GM19240 (cell line): ENCODE data around the gene APLF.
A peak's percentile ranks its signal among the peaks of the same experiment; 100 is the strongest.

Experiments
- DNase-seq: peaks from one replicate; pipeline ENCODE4 v3.0.0; 2011; ENCODE audit warnings: low spot score; ENCODE audit not compliant: insufficient read length

APLF gene

GRCh38 chr2:68472796-68473414 lies 5.5 kb downstream of the APLF start:
- DNase-seq, result no peak

GRCh38 chr2:68475110-68475509 lies 7.7 kb downstream of the APLF start:
- DNase-seq, result no peak

GRCh38 chr2:68475576-68475975 lies 8.2 kb downstream of the APLF start:
- DNase-seq, result no peak

- DNase-seq, result no peak
Measured at GRCh38 chr2:68476454-68476853, 9.1 kb downstream of the APLF start.

- DNase-seq, result no peak
Measured at GRCh38 chr2:68478688-68479087, 11.3 kb downstream of the APLF start.

- no peak for DNase-seq
Measured at GRCh38 chr2:68482296-68482820, 15.0 kb downstream of the APLF start.

- no peak for DNase-seq
Measured at GRCh38 chr2:68483011-68483410, 15.6 kb downstream of the APLF start.

- no peak for DNase-seq
Measured at GRCh38 chr2:68487773-68488355, 20.5 kb downstream of the APLF start.

GRCh38 chr2:68488605-68489004 lies 21.2 kb downstream of the APLF start:
- peak; percentile 4 for DNase-seq

- DNase-seq, result no peak
Measured at GRCh38 chr2:68489282-68489681, 21.9 kb downstream of the APLF start.

- DNase-seq, result no peak
Measured at GRCh38 chr2:68491582-68491981, 24.2 kb downstream of the APLF start.

- no peak for DNase-seq
Measured at GRCh38 chr2:68499133-68499532, 31.7 kb downstream of the APLF start.

GRCh38 chr2:68500649-68501048 lies 33.3 kb downstream of the APLF start:
- DNase-seq, result no peak

- DNase-seq, result no peak
Measured at GRCh38 chr2:68501768-68502167, 34.4 kb downstream of the APLF start.

GRCh38 chr2:68505603-68506159 lies 38.3 kb downstream of the APLF start:
- no peak for DNase-seq

GRCh38 chr2:68506170-68506569 lies 38.8 kb downstream of the APLF start:
- DNase-seq, result no peak

- DNase-seq, result no peak
Measured at GRCh38 chr2:68512326-68512725, 44.9 kb downstream of the APLF start.

GRCh38 chr2:68512966-68513365 lies 45.6 kb downstream of the APLF start:
- no peak for DNase-seq

- no peak for DNase-seq
Measured at GRCh38 chr2:68514316-68514929, 47.0 kb downstream of the APLF start.

GRCh38 chr2:68516051-68516955 lies 48.9 kb downstream of the APLF start:
- DNase-seq, result no peak

- no peak for DNase-seq
Measured at GRCh38 chr2:68519236-68519635, 51.9 kb downstream of the APLF start.
